ENCODE data around the gene ARPC5. TPM values are rescaled to one million over a fixed set of nuclear protein-coding genes. Genes with fewer than 3 reads are reported as not detected.

ARPC5 gene
- polyA plus RNA-seq, 1 experiment, result 293 TPM

- Histone ChIP-seq H3K27me3 (ENCODE audit: control insufficient read depth, insufficient read depth, low read length) (no peaks in the 10 kb centered on the region), H3K9me3 (ENCODE audit: control insufficient read depth, insufficient read depth, low read length) (no peaks in the 10 kb centered on the region), H3K4me3 (ENCODE audit: low read depth, low read length) (no peak overlapping the region), H3K27ac (ENCODE audit: low read depth, low read length) (no peak overlapping the region)
- no peak for TF ChIP-seq CTCF (IDR thresholded peaks at IDR 0.05; ENCODE audit: low read depth, low read length)
- no peak for DNase-seq (ENCODE audit: low read depth, low spot score)
- ChIA-PET POLR2A (no interaction called here), CTCF (no interaction called here)
Observed at GRCh38 chr1:183612407-183612806, 23.2 kb downstream of the ARPC5 start.

GRCh38 chr1:183611021-183611420 is 24.6 kb downstream of the ARPC5 start:
- H3K4me3 ChIP-seq (ENCODE audit: low read depth, low read length), result no peak overlapping the region
- ChIA-PET POLR2A (no interaction called here), CTCF (no interaction called here)
- no peaks in the 10 kb centered on the region for H3K9me3 ChIP-seq (ENCODE audit: control insufficient read depth, insufficient read depth, low read length)
- H3K27me3 ChIP-seq (ENCODE audit: control insufficient read depth, insufficient read depth, low read length), result no peaks in the 10 kb centered on the region
- TF ChIP-seq CTCF (IDR thresholded peaks at IDR 0.05; ENCODE audit: low read depth, low read length), result no peak
- DNase-seq (ENCODE audit: low read depth, low spot score), result no peak
- no peak overlapping the region for H3K27ac ChIP-seq (ENCODE audit: low read depth, low read length)

DNA sequence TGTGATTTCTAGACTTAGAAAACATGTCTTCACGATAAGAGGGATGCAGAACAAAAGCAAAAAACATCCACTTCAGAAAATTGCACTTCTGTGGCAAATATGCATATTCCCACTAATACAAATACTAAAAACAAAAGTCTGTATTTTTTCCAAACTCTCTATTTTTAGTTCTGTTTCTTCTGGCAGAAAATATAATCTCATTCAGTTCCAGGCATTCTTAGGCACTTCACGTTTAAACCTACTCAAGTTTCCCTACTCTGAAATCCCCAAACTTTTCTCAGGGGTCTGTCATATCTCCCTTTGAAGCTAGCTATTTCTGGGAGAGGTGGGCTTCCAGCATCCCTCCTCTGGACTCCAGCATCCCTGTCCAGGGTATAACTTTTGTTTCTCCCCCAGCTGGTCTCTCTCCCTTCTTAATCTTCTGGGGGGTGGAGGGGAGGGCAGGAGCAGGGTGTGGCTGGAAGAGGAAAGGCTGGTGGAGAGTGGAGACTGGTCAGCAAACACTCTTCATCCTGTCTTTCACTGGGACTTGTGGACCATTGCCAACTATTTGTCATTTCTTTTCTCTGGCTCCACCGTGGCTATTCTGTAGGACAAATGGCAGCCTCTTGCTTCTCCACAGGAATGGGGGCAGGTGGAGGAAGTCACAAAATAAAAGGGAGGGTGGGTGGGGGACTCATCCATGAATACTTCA is 25.7 kb downstream of the ARPC5 start:
- Histone ChIP-seq H3K9me3 (ENCODE audit: control insufficient read depth, insufficient read depth, low read length) (no peaks in the 10 kb centered on the region), H3K27me3 (ENCODE audit: control insufficient read depth, insufficient read depth, low read length) (no peaks in the 10 kb centered on the region), H3K4me3 (ENCODE audit: low read depth, low read length) (no peak overlapping the region), H3K27ac (ENCODE audit: low read depth, low read length) (no peak overlapping the region)
- DNase-seq (ENCODE audit: low read depth, low spot score), result no peak
- ChIA-PET CTCF (interaction anchor here (0.5 to 1.8 kb wide), 16 partner anchors 10 to 1325 kb away, joined by 3 to 12 read pairs (median 4); no protein-coding TSS in a partner anchor), POLR2A (interaction anchor here (0.9 to 1.2 kb wide), 2 partner anchors 13 to 22 kb away, joined by 3 to 6 read pairs; no protein-coding TSS in a partner anchor)
- no peak for TF ChIP-seq CTCF (IDR thresholded peaks at IDR 0.05; ENCODE audit: low read depth, low read length)

DNA sequence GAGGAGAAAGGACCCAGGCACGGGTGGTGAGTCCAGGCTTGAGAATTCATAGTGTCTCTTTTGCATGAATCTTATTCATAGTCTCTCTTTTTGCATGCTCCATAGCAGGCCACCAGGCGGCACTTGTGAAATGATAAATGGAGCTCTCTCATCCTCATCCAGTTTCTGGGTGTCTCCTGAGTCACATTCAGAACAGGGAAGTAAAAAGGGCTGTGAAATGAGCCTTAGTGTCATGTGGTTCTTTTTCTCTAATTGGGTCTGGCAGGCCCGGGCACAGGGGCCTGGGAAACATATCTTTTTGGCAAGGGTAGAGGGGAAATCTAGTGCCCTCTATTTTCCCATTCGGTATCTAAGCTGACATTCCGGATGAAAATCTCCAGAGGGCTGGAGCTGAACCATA is 26.3 kb downstream of the ARPC5 start:
- Histone ChIP-seq H3K4me3 (ENCODE audit: low read depth, low read length) (no peak overlapping the region), H3K27me3 (ENCODE audit: control insufficient read depth, insufficient read depth, low read length) (no peaks in the 10 kb centered on the region), H3K9me3 (ENCODE audit: control insufficient read depth, insufficient read depth, low read length) (no peaks in the 10 kb centered on the region), H3K27ac (ENCODE audit: low read depth, low read length) (peak overlapping the region; percentile 83)
- ChIA-PET CTCF (interaction anchor here (0.5 to 1.8 kb wide), 16 partner anchors 9 to 1326 kb away, joined by 3 to 12 read pairs (median 4); no protein-coding TSS in a partner anchor), POLR2A (interaction anchor here (0.9 to 1.2 kb wide), 2 partner anchors 14 to 23 kb away, joined by 3 to 6 read pairs; no protein-coding TSS in a partner anchor)
- peak; percentile 66 for TF ChIP-seq CTCF (IDR thresholded peaks at IDR 0.05; ENCODE audit: low read depth, low read length)
- no peak for DNase-seq (ENCODE audit: low read depth, low spot score)

- no peak for DNase-seq (ENCODE audit: low read depth, low spot score)
- ChIA-PET CTCF (interaction anchor here (0.5 to 0.6 kb wide), 2 partner anchors 27 to 447 kb away, joined by 3 to 5 read pairs; no protein-coding TSS in a partner anchor), POLR2A (interaction anchor here (0.6 kb wide), 1 partner anchor 135 kb away, joined by 3 read pairs; the partner anchor contains the start of gene SMG7)
- Histone ChIP-seq H3K4me3 (ENCODE audit: low read depth, low read length) (no peak overlapping the region), H3K9me3 (ENCODE audit: control insufficient read depth, insufficient read depth, low read length) (no peaks in the 10 kb centered on the region), H3K27ac (ENCODE audit: low read depth, low read length) (peak overlapping the region; percentile 67), H3K27me3 (ENCODE audit: control insufficient read depth, insufficient read depth, low read length) (no peaks in the 10 kb centered on the region)
- TF ChIP-seq CTCF (IDR thresholded peaks at IDR 0.05; ENCODE audit: low read depth, low read length), result no peak
Observed at GRCh38 chr1:183607322-183607980, 28.1 kb downstream of the ARPC5 start.
